ENCODE data around the gene GULP1. TPM values are rescaled to one million over a fixed set of nuclear protein-coding genes. Genes with fewer than 3 reads are reported as not detected.

Gene GULP1
- total RNA-seq, 4 donors from 2014 or later: 6.4 to 44.1 (median 25.4) TPM

DNA sequence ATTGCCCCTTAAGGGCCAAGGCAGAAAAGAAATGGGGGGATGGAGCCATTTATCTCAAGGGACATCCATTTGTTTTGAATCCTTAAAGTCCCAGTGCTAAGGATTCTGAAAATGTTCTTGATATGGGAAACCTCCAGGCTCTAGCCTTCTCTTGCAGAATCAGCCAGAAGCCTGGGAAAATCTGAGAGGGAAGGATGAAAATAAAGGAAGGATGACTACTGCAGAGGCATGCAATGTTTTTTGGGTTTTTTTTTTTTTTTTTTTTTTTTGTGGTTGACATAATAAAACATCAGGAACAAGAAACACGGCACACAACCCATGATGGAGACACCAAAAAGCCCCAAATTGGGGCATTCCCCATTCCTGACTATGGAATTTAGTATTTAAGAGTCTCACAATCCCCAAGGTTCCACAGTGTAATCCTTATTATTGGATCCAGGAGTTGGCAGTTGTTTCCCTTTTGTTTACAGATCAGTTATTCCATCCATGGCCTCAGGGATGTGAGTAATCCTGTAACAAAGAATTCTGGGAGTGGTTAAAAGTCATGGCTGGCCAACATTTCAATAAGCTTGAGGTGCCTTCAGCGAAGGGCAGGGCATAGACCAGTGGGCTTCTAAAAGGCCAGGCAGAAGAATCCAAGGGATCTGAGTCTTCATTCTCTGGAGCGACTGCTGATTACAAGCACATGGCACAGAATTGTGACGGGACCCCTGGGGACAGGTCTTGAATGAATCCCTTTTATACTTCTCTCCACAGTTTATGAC, 337.5 kb downstream of the GULP1 start:
- H3K36me3 ChIP-seq: no peaks in the 10 kb centered on the region
- DNase-seq: no peak
- no peaks in the 10 kb centered on the region for H3K27me3 ChIP-seq
- 79 to 83% methylated on average over 3 to 4 of the region's 4 CpGs for WGBS, 2 donors (ENCODE audit: low coverage in 1 of 2)
- no peaks in the 10 kb centered on the region for H3K9me3 ChIP-seq
- H3K4me3 ChIP-seq: no peak overlapping the region
- TF ChIP-seq POLR2A (IDR thresholded peaks at IDR 0.05): no peak
- TF ChIP-seq, protein P1, sequence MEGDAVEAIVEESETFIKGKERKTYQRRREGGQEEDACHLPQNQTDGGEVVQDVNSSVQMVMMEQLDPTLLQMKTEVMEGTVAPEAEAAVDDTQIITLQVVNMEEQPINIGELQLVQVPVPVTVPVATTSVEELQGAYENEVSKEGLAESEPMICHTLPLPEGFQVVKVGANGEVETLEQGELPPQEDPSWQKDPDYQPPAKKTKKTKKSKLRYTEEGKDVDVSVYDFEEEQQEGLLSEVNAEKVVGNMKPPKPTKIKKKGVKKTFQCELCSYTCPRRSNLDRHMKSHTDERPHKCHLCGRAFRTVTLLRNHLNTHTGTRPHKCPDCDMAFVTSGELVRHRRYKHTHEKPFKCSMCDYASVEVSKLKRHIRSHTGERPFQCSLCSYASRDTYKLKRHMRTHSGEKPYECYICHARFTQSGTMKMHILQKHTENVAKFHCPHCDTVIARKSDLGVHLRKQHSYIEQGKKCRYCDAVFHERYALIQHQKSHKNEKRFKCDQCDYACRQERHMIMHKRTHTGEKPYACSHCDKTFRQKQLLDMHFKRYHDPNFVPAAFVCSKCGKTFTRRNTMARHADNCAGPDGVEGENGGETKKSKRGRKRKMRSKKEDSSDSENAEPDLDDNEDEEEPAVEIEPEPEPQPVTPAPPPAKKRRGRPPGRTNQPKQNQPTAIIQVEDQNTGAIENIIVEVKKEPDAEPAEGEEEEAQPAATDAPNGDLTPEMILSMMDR (IDR thresholded peaks at IDR 0.05): no peak
- TF ChIP-seq EP300 (IDR thresholded peaks at IDR 0.05; ENCODE audit: low read depth): no peak
- TF ChIP-seq POLR2AphosphoS5 (IDR thresholded peaks at IDR 0.05): no peak
- intact Hi-C loops (cut with DNase I; ENCODE audit: low total_unique reads) (no loop called here), in situ Hi-C loops (cut with MboI; ENCODE audit: low pct_ligation_motif_present in 1 of 4, low pct_unique_long_range_greater_than_20kb in 1 of 4, low sequenced_read_pairs in 3 of 4) (no loop called here)
- peaks cover 0 to 5% (median 0%) of the 10 kb centered on the region in 4 donors for H3K4me1 ChIP-seq
- H3K27ac ChIP-seq: no peak overlapping the region

DNA sequence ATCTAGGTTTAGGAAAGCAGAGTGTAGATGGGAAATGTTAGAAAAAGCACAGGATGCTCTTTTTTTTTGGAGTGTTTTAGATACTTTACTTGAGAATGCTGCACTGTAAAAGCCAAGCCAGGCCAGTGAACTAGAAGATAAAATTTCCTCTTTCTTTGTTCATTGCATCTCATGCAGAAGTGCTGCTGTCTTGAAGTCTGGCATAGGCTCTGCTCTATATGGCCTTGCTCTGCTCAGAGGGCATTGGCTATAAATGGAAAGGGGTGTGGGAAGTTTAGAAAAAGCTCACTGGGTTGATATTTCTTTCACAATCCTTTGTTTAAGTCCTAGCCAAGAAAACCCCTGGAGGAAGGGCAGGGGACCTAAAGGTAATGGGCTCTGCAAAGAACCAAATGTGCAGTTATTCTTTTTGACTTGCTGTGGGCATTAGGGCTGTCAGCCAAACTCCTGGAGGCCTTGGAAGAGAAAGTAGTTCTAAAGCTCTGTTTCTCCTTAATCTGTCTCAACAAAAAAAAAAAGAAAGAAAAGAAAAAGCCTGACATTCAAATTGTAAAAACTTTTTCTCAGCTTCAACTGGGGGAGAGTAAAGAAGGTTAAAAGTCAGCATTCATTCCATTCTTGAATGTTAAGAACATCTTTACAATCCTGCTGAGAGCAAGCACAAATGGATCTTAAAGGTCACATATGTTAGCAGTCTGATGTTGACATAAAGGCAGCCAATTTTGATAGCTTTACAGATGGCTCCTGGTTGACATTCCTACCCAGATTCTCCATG, 338.3 kb downstream of the GULP1 start:
- H3K9me3 ChIP-seq: no peaks in the 10 kb centered on the region
- H3K36me3 ChIP-seq: no peaks in the 10 kb centered on the region
- H3K27ac ChIP-seq: no peak overlapping the region
- in situ Hi-C loops (cut with MboI; ENCODE audit: low pct_ligation_motif_present in 1 of 4, low pct_unique_long_range_greater_than_20kb in 1 of 4, low sequenced_read_pairs in 3 of 4) (no loop called here), intact Hi-C loops (cut with DNase I; ENCODE audit: low total_unique reads) (no loop called here)
- H3K4me3 ChIP-seq: no peak overlapping the region
- TF ChIP-seq, protein P1 (IDR thresholded peaks at IDR 0.05): no peak
- no peak for TF ChIP-seq POLR2AphosphoS5 (IDR thresholded peaks at IDR 0.05)
- no peaks in the 10 kb centered on the region for H3K4me1 ChIP-seq
- H3K27me3 ChIP-seq: no peaks in the 10 kb centered on the region
- no peak for DNase-seq

DNA sequence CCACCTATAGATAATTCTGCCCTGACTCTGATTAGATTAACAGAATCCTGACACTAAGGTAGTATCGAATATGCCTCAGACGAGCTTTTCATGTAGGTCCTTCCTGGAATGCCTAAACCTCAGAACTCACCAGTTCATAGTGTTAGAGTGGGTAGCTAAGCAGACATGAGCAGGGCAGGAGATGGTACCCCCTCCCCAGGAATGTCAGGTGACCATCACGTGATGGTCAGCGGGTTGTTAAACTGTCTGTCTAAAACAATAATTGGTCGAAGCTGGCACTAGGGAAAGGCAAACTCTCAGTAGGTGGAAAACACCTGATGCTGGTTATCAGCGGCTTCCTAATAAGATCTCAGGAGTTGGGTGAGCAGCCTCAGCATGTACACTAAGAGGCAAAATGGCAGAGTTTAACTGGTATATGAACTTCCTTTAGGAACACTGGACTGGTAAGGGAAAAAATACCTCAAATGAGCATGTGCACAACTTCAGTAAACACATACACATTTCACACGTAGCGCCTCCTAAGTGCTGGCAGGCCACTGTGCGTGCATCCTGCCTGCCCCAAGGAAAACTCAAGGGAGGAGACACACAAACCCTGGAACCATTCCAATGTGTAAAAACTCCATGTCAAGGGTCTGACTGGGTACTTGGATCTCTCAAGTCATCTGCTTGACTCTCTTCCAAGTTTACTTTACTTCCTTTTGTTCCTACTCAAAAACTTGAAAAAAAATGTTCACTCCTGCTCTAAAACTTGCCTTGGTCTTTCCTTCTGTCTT, 339.5 kb downstream of the GULP1 start:
- no peak for DNase-seq
- no peak overlapping the region for H3K4me3 ChIP-seq
- in situ Hi-C loops (cut with MboI; ENCODE audit: low pct_ligation_motif_present in 1 of 4, low pct_unique_long_range_greater_than_20kb in 1 of 4, low sequenced_read_pairs in 3 of 4): no loop called here
- no peaks in the 10 kb centered on the region for H3K9me3 ChIP-seq
- no peaks in the 10 kb centered on the region for H3K4me1 ChIP-seq
- no peaks in the 10 kb centered on the region for H3K27me3 ChIP-seq
- H3K27ac ChIP-seq: no peak overlapping the region
- TF ChIP-seq POLR2A (IDR thresholded peaks at IDR 0.05) (no peak), EP300 (IDR thresholded peaks at IDR 0.05; ENCODE audit: low read depth) (no peak), POLR2AphosphoS5 (IDR thresholded peaks at IDR 0.05) (no peak)
- TF ChIP-seq, protein P1 (IDR thresholded peaks at IDR 0.05): no peak
- intact Hi-C loops (cut with DNase I; ENCODE audit: low total_unique reads): no loop called here
- 77 to 100% methylated on average over 3 to 9 of the region's 9 CpGs for WGBS, 2 donors (ENCODE audit: low coverage in 1 of 2)
- H3K36me3 ChIP-seq: no peaks in the 10 kb centered on the region

DNA sequence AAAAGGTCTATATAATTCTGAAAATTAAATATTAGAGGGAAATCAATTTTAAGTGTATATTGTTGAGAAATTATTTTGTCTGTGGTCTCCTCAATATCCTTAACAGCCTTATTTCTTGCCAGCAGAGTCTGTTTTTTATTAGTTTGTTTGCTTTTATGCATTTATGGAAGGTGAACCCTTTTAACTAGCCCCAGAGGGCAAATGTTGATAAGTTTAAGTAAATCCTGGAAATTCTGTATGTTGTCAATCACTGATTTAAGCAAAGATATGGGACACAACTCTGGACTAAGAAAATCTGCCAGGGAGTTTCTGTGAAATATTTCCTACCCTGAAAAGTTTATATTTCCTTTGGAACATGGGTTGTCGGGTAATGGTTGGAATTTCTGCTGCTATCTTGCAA, 343.0 kb downstream of the GULP1 start:
- H3K27ac ChIP-seq: no peak overlapping the region
- H3K27me3 ChIP-seq: no peaks in the 10 kb centered on the region
- 87 to 89% methylated on average over 1 of the region's 1 CpG for WGBS, 2 donors (ENCODE audit: low coverage in 1 of 2)
- in situ Hi-C loops (cut with MboI; ENCODE audit: low pct_ligation_motif_present in 1 of 4, low pct_unique_long_range_greater_than_20kb in 1 of 4, low sequenced_read_pairs in 3 of 4): no loop called here
- H3K36me3 ChIP-seq: no peaks in the 10 kb centered on the region
- no peak overlapping the region for H3K4me3 ChIP-seq
- no peak for DNase-seq
- intact Hi-C loops (cut with DNase I; ENCODE audit: low total_unique reads): no loop called here
- TF ChIP-seq POLR2AphosphoS5 (IDR thresholded peaks at IDR 0.05) (no peak), POLR2A (IDR thresholded peaks at IDR 0.05) (no peak), EP300 (IDR thresholded peaks at IDR 0.05; ENCODE audit: low read depth) (no peak)
- TF ChIP-seq, protein P1 (IDR thresholded peaks at IDR 0.05): no peak
- no peaks in the 10 kb centered on the region for H3K4me1 ChIP-seq
- no peaks in the 10 kb centered on the region for H3K9me3 ChIP-seq
